ENCODE data around the gene CDK19. TPM values are rescaled to one million over a fixed set of nuclear protein-coding genes. Genes with fewer than 3 reads are reported as not detected.

CDK19 gene
- total RNA-seq, 1 donor from 2014 or later: 11.0 TPM

- no peaks in the 10 kb centered on the region for H3K9me3 ChIP-seq (ENCODE audit: control insufficient read depth in 3 of 3, low read length in 3 of 3)
- no peaks in the 10 kb centered on the region for H3K27me3 ChIP-seq (ENCODE audit: control insufficient read depth in 3 of 3, insufficient read depth in 3 of 3, low read length in 3 of 3)
- H3K4me3 ChIP-seq (ENCODE audit: low read length in 3 of 3): no peak overlapping the region
- H3K9ac ChIP-seq (ENCODE audit: low read depth in 1 of 3, low read length in 3 of 3): no peak overlapping the region
- H3K4me1 ChIP-seq (ENCODE audit: control insufficient read depth in 3 of 3, insufficient read depth in 3 of 3, low read length in 3 of 3): no peaks in the 10 kb centered on the region
- no peaks in the 10 kb centered on the region for H3K36me3 ChIP-seq (ENCODE audit: control insufficient read depth in 3 of 3, insufficient read depth in 3 of 3, low read length in 3 of 3)
- H3K27ac ChIP-seq (ENCODE audit: low read depth, low read length): no peak overlapping the region
Observed at GRCh38 chr6:110714143-110714542, 101.1 kb downstream of the CDK19 start.

- Histone ChIP-seq H3K27me3 (ENCODE audit: control insufficient read depth in 3 of 3, insufficient read depth in 3 of 3, low read length in 3 of 3) (no peaks in the 10 kb centered on the region), H3K36me3 (ENCODE audit: control insufficient read depth in 3 of 3, insufficient read depth in 3 of 3, low read length in 3 of 3) (no peaks in the 10 kb centered on the region), H3K4me1 (ENCODE audit: control insufficient read depth in 3 of 3, insufficient read depth in 3 of 3, low read length in 3 of 3) (no peaks in the 10 kb centered on the region), H3K9ac (ENCODE audit: low read depth in 1 of 3, low read length in 3 of 3) (no peak overlapping the region), H3K4me3 (ENCODE audit: low read length in 3 of 3) (no peak overlapping the region), H3K27ac (ENCODE audit: low read depth, low read length) (no peak overlapping the region), H3K9me3 (ENCODE audit: control insufficient read depth in 3 of 3, low read length in 3 of 3) (no peaks in the 10 kb centered on the region)
Observed at GRCh38 chr6:110712238-110712637, 103.0 kb downstream of the CDK19 start.

- Histone ChIP-seq H3K27ac (ENCODE audit: low read depth, low read length) (no peak overlapping the region), H3K9ac (ENCODE audit: low read depth in 1 of 3, low read length in 3 of 3) (no peak overlapping the region), H3K4me3 (ENCODE audit: low read length in 3 of 3) (no peak overlapping the region), H3K36me3 (ENCODE audit: control insufficient read depth in 3 of 3, insufficient read depth in 3 of 3, low read length in 3 of 3) (no peaks in the 10 kb centered on the region), H3K27me3 (ENCODE audit: control insufficient read depth in 3 of 3, insufficient read depth in 3 of 3, low read length in 3 of 3) (no peaks in the 10 kb centered on the region), H3K9me3 (ENCODE audit: control insufficient read depth in 3 of 3, low read length in 3 of 3) (no peaks in the 10 kb centered on the region), H3K4me1 (ENCODE audit: control insufficient read depth in 3 of 3, insufficient read depth in 3 of 3, low read length in 3 of 3) (no peaks in the 10 kb centered on the region)
Observed at GRCh38 chr6:110710115-110710514, 105.2 kb downstream of the CDK19 start.

GRCh38 chr6:110708295-110708950 is 106.8 kb downstream of the CDK19 start:
- Histone ChIP-seq H3K27me3 (ENCODE audit: control insufficient read depth in 3 of 3, insufficient read depth in 3 of 3, low read length in 3 of 3) (no peaks in the 10 kb centered on the region), H3K9me3 (ENCODE audit: control insufficient read depth in 3 of 3, low read length in 3 of 3) (no peaks in the 10 kb centered on the region), H3K27ac (ENCODE audit: low read depth, low read length) (no peak overlapping the region), H3K36me3 (ENCODE audit: control insufficient read depth in 3 of 3, insufficient read depth in 3 of 3, low read length in 3 of 3) (no peaks in the 10 kb centered on the region), H3K4me1 (ENCODE audit: control insufficient read depth in 3 of 3, insufficient read depth in 3 of 3, low read length in 3 of 3) (no peaks in the 10 kb centered on the region), H3K4me3 (ENCODE audit: low read length in 3 of 3) (no peak overlapping the region), H3K9ac (ENCODE audit: low read depth in 1 of 3, low read length in 3 of 3) (no peak overlapping the region)

GRCh38 chr6:110705543-110705942 is 109.7 kb downstream of the CDK19 start:
- H3K4me3 ChIP-seq (ENCODE audit: low read length in 3 of 3): no peak overlapping the region
- no peaks in the 10 kb centered on the region for H3K4me1 ChIP-seq (ENCODE audit: control insufficient read depth in 3 of 3, insufficient read depth in 3 of 3, low read length in 3 of 3)
- H3K9me3 ChIP-seq (ENCODE audit: control insufficient read depth in 3 of 3, low read length in 3 of 3): no peaks in the 10 kb centered on the region
- no peak overlapping the region for H3K27ac ChIP-seq (ENCODE audit: low read depth, low read length)
- no peak overlapping the region for H3K9ac ChIP-seq (ENCODE audit: low read depth in 1 of 3, low read length in 3 of 3)
- no peaks in the 10 kb centered on the region for H3K27me3 ChIP-seq (ENCODE audit: control insufficient read depth in 3 of 3, insufficient read depth in 3 of 3, low read length in 3 of 3)
- no peaks in the 10 kb centered on the region for H3K36me3 ChIP-seq (ENCODE audit: control insufficient read depth in 3 of 3, insufficient read depth in 3 of 3, low read length in 3 of 3)

GRCh38 chr6:110703906-110704594 is 111.2 kb downstream of the CDK19 start:
- H3K27ac ChIP-seq (ENCODE audit: low read depth, low read length): no peak overlapping the region
- no peaks in the 10 kb centered on the region for H3K9me3 ChIP-seq (ENCODE audit: control insufficient read depth in 3 of 3, low read length in 3 of 3)
- H3K27me3 ChIP-seq (ENCODE audit: control insufficient read depth in 3 of 3, insufficient read depth in 3 of 3, low read length in 3 of 3): no peaks in the 10 kb centered on the region
- no peaks in the 10 kb centered on the region for H3K4me1 ChIP-seq (ENCODE audit: control insufficient read depth in 3 of 3, insufficient read depth in 3 of 3, low read length in 3 of 3)
- no peak overlapping the region for H3K4me3 ChIP-seq (ENCODE audit: low read length in 3 of 3)
- H3K36me3 ChIP-seq (ENCODE audit: control insufficient read depth in 3 of 3, insufficient read depth in 3 of 3, low read length in 3 of 3): no peaks in the 10 kb centered on the region
- no peak overlapping the region for H3K9ac ChIP-seq (ENCODE audit: low read depth in 1 of 3, low read length in 3 of 3)

GRCh38 chr6:110703010-110703905 is 112.0 kb downstream of the CDK19 start:
- H3K9me3 ChIP-seq (ENCODE audit: control insufficient read depth in 3 of 3, low read length in 3 of 3): no peaks in the 10 kb centered on the region
- H3K4me3 ChIP-seq (ENCODE audit: low read length in 3 of 3): no peak overlapping the region
- no peaks in the 10 kb centered on the region for H3K4me1 ChIP-seq (ENCODE audit: control insufficient read depth in 3 of 3, insufficient read depth in 3 of 3, low read length in 3 of 3)
- no peak overlapping the region for H3K27ac ChIP-seq (ENCODE audit: low read depth, low read length)
- H3K27me3 ChIP-seq (ENCODE audit: control insufficient read depth in 3 of 3, insufficient read depth in 3 of 3, low read length in 3 of 3): no peaks in the 10 kb centered on the region
- H3K9ac ChIP-seq (ENCODE audit: low read depth in 1 of 3, low read length in 3 of 3): no peak overlapping the region
- H3K36me3 ChIP-seq (ENCODE audit: control insufficient read depth in 3 of 3, insufficient read depth in 3 of 3, low read length in 3 of 3): no peaks in the 10 kb centered on the region

- Histone ChIP-seq H3K27me3 (ENCODE audit: control insufficient read depth in 3 of 3, insufficient read depth in 3 of 3, low read length in 3 of 3) (no peaks in the 10 kb centered on the region), H3K4me1 (ENCODE audit: control insufficient read depth in 3 of 3, insufficient read depth in 3 of 3, low read length in 3 of 3) (no peaks in the 10 kb centered on the region), H3K27ac (ENCODE audit: low read depth, low read length) (no peak overlapping the region), H3K36me3 (ENCODE audit: control insufficient read depth in 3 of 3, insufficient read depth in 3 of 3, low read length in 3 of 3) (no peaks in the 10 kb centered on the region), H3K4me3 (ENCODE audit: low read length in 3 of 3) (no peak overlapping the region), H3K9me3 (ENCODE audit: control insufficient read depth in 3 of 3, low read length in 3 of 3) (no peaks in the 10 kb centered on the region), H3K9ac (ENCODE audit: low read depth in 1 of 3, low read length in 3 of 3) (no peak overlapping the region)
Observed at GRCh38 chr6:110699780-110700179, 115.5 kb downstream of the CDK19 start.

- no peak overlapping the region for H3K9ac ChIP-seq (ENCODE audit: low read depth in 1 of 3, low read length in 3 of 3)
- no peak overlapping the region for H3K4me3 ChIP-seq (ENCODE audit: low read length in 3 of 3)
- H3K9me3 ChIP-seq (ENCODE audit: control insufficient read depth in 3 of 3, low read length in 3 of 3): no peaks in the 10 kb centered on the region
- H3K4me1 ChIP-seq (ENCODE audit: control insufficient read depth in 3 of 3, insufficient read depth in 3 of 3, low read length in 3 of 3): no peaks in the 10 kb centered on the region
- H3K36me3 ChIP-seq (ENCODE audit: control insufficient read depth in 3 of 3, insufficient read depth in 3 of 3, low read length in 3 of 3): no peaks in the 10 kb centered on the region
- H3K27ac ChIP-seq (ENCODE audit: low read depth, low read length): no peak overlapping the region
- no peaks in the 10 kb centered on the region for H3K27me3 ChIP-seq (ENCODE audit: control insufficient read depth in 3 of 3, insufficient read depth in 3 of 3, low read length in 3 of 3)
Observed at GRCh38 chr6:110693994-110694393, 121.3 kb downstream of the CDK19 start.

GRCh38 chr6:110693296-110693695 is 122.0 kb downstream of the CDK19 start:
- Histone ChIP-seq H3K27ac (ENCODE audit: low read depth, low read length) (no peak overlapping the region), H3K4me3 (ENCODE audit: low read length in 3 of 3) (no peak overlapping the region)

More at GRCh38 chr6:110693296-110693695, 122.0 kb downstream of the CDK19 start:
- Histone ChIP-seq H3K9ac (ENCODE audit: low read depth in 1 of 3, low read length in 3 of 3) (no peak overlapping the region), H3K4me1 (ENCODE audit: control insufficient read depth in 3 of 3, insufficient read depth in 3 of 3, low read length in 3 of 3) (no peaks in the 10 kb centered on the region), H3K9me3 (ENCODE audit: control insufficient read depth in 3 of 3, low read length in 3 of 3) (no peaks in the 10 kb centered on the region), H3K36me3 (ENCODE audit: control insufficient read depth in 3 of 3, insufficient read depth in 3 of 3, low read length in 3 of 3) (no peaks in the 10 kb centered on the region), H3K27me3 (ENCODE audit: control insufficient read depth in 3 of 3, insufficient read depth in 3 of 3, low read length in 3 of 3) (no peaks in the 10 kb centered on the region)

All from skeletal muscle tissue (tissue), 4 donors.